IMR-90 (cell line): ENCODE results near the gene ARHGEF39. TPM values are rescaled to one million over a fixed set of nuclear protein-coding genes. Genes with fewer than 3 reads are reported as not detected.

Experiments
- ATAC-seq: fragments of 200-7000 bp; cut with Tn5 transposase; 2 replicates; pipeline ENCODE4 v1.9.1; 2020; ENCODE audit warnings: low read depth, mild to moderate bottlenecking, moderate library complexity
- BruUV-seq: library from RNA; stranded (reverse); fragments of 400-500 nt; replicated peaks from 2 replicates; lab custom pipeline; 2021; lab: Mats Ljungman, UMichigan
- CTCF ChIA-PET: fragments of 300-600 bp; formaldehyde crosslinking; extraction: SDS; loops from one replicate; lab custom pipeline; 2021; ENCODE audit warnings: antibody characterized with exemption; lab: Yijun Ruan, JAX
- POLR2A ChIA-PET: fragments of 300-600 bp; sonication (Branson Sonifier 250); formaldehyde crosslinking; loops from one replicate; lab custom pipeline; 2022; ENCODE audit warnings: antibody characterized with exemption; ENCODE audit not compliant: unreplicated experiment; lab: Charles Lee
- DNase-seq: peaks from one replicate; pipeline ENCODE4 v3.0.0; 2013
- H2AFZ ChIP-seq: replicated peaks from 2 replicates; pipeline ENCODE3; 2013; ENCODE audit warnings: low read length, mild to moderate bottlenecking; ENCODE audit not compliant: poor library complexity
- H2AK5ac ChIP-seq: 2 replicates; pipeline ENCODE4 v1.6.1; 2013; ENCODE audit warnings: low read depth, low read length, inconsistent platforms
- H2AK9ac ChIP-seq: replicated peaks from 2 replicates; pipeline ENCODE3; 2013; ENCODE audit warnings: mild to moderate bottlenecking, low read depth, low read length, moderate library complexity; ENCODE audit not compliant: poor library complexity
- H2BK120ac ChIP-seq: 2 replicates; pipeline ENCODE4 v1.6.1; 2013; ENCODE audit warnings: low read depth, low read length, inconsistent platforms
- H2BK15ac ChIP-seq: 3 replicates; pipeline ENCODE4 v1.6.1; 2013; ENCODE audit warnings: low read depth, low read length, inconsistent platforms
- H2BK20ac ChIP-seq: 2 replicates; pipeline ENCODE4 v1.6.1; 2013; ENCODE audit warnings: low read depth, mild to moderate bottlenecking, inconsistent platforms, low read length, moderate library complexity
- H2BK5ac ChIP-seq: 2 replicates; pipeline ENCODE4 v1.6.1; 2013; ENCODE audit warnings: mild to moderate bottlenecking, low read depth, low read length, inconsistent platforms; ENCODE audit not compliant: poor library complexity, severe bottlenecking
- H3K14ac ChIP-seq: replicated peaks from 2 replicates; pipeline ENCODE4 v1.6.1; 2013; ENCODE audit warnings: low read depth, low read length, inconsistent platforms
- H3K18ac ChIP-seq: 2 replicates; pipeline ENCODE4 v1.6.1; 2013; ENCODE audit warnings: low read depth, low read length, control low read depth
- H3K23ac ChIP-seq: 2 replicates; pipeline ENCODE4 v1.6.1; 2013; ENCODE audit warnings: low read depth, low read length, inconsistent platforms
- H3K27ac ChIP-seq: 2 replicates; pipeline ENCODE4 v1.5.1; 2013; ENCODE audit warnings: mild to moderate bottlenecking, control low read depth, low read length; ENCODE audit not compliant: insufficient read depth
- H3K27me3 ChIP-seq: 2 replicates; pipeline ENCODE4 v1.6.1; 2013; ENCODE audit warnings: low read length; ENCODE audit not compliant: control insufficient read depth, insufficient read depth
- H3K36me3 ChIP-seq: 2 replicates; pipeline ENCODE4 v1.6.1; 2013; ENCODE audit warnings: low read length, mixed read lengths; ENCODE audit not compliant: control insufficient read depth, insufficient read depth
- H3K4ac ChIP-seq: 2 replicates; pipeline ENCODE4 v1.6.1; 2013; ENCODE audit warnings: low read depth, low read length, inconsistent platforms
- H3K4me1 ChIP-seq: 2 replicates; pipeline ENCODE4 v1.6.1; 2013; ENCODE audit warnings: low read length, mixed read lengths; ENCODE audit not compliant: control insufficient read depth, insufficient read depth
- H3K4me2 ChIP-seq: 2 replicates; pipeline ENCODE4 v1.6.1; 2013; ENCODE audit warnings: low read depth, mild to moderate bottlenecking, control low read depth, low read length, moderate library complexity
- H3K4me3 ChIP-seq: 2 replicates; pipeline ENCODE4 v1.5.1; 2013; ENCODE audit warnings: low read depth, mild to moderate bottlenecking, control low read depth, low read length, moderate library complexity; ENCODE audit not compliant: insufficient read depth
- H3K56ac ChIP-seq: 2 replicates; pipeline ENCODE4 v1.6.1; 2013; ENCODE audit warnings: low read length, inconsistent platforms; ENCODE audit not compliant: insufficient read depth; ENCODE audit errors: extremely low read depth
- H3K79me1 ChIP-seq, 2 experiments: 2 replicates each; pipeline ENCODE4 v1.6.1; 2013; ENCODE audit warnings: low read length in 2 of 2, inconsistent platforms in 1 of 2, low read depth in 1 of 2
- H3K9ac ChIP-seq: 2 replicates; pipeline ENCODE4 v1.6.1; 2013; ENCODE audit warnings: low read depth, low read length, control low read depth
- H3K9me1 ChIP-seq: 2 replicates; pipeline ENCODE4 v1.6.1; 2013; ENCODE audit warnings: low read length, inconsistent platforms; ENCODE audit not compliant: insufficient read depth
- H3K9me3 ChIP-seq: 2 replicates; pipeline ENCODE4 v1.6.1; 2013; ENCODE audit warnings: low read length; ENCODE audit not compliant: control insufficient read depth, insufficient read depth
- H4K20me1 ChIP-seq: 2 replicates; pipeline ENCODE4 v1.6.1; 2013; ENCODE audit warnings: low read length, inconsistent platforms; ENCODE audit not compliant: insufficient read depth
- H4K5ac ChIP-seq: 2 replicates; pipeline ENCODE4 v1.6.1; 2013; ENCODE audit warnings: mild to moderate bottlenecking, low read depth, low read length, control low read depth
- H4K8ac ChIP-seq, 2 experiments: 2 replicates each; pipeline ENCODE4 v1.6.1; 2013; ENCODE audit warnings: low read depth in 2 of 2, low read length in 2 of 2, control low read depth in 1 of 2, inconsistent platforms in 1 of 2
- H4K91ac ChIP-seq: 2 replicates; pipeline ENCODE4 v1.6.1; 2013; ENCODE audit warnings: low read depth, low read length, inconsistent platforms; ENCODE audit not compliant: insufficient read depth
- BHLHE40 ChIP-seq: fragments of 150-350 bp; IDR thresholded peaks from 2 replicates; pipeline ENCODE4 v1.6.1; 2016; ENCODE audit warnings: mild to moderate bottlenecking, low read depth, low read length
- CEBPB ChIP-seq: IDR thresholded peaks from 2 replicates; pipeline ENCODE4 v1.6.1; 2012; ENCODE audit warnings: low read depth, low read length, improper control_type of control experiment
- CTCF ChIP-seq: conservative IDR thresholded peaks from 2 replicates; pipeline ENCODE4 v1.5.1; 2012; ENCODE audit warnings: mild to moderate bottlenecking, low read depth, low read length, improper control_type of control experiment
- FOS ChIP-seq: fragments of 150-350 bp; IDR thresholded peaks from 2 replicates; pipeline ENCODE4 v1.6.1; 2016; ENCODE audit warnings: low read depth, low read length
- MAFK ChIP-seq: IDR thresholded peaks from 2 replicates; pipeline ENCODE4 v1.6.1; 2012; ENCODE audit warnings: low read depth, low read length, improper control_type of control experiment
- MXI1 ChIP-seq: IDR thresholded peaks from 2 replicates; pipeline ENCODE4 v1.6.1; 2012; ENCODE audit warnings: low read depth, mild to moderate bottlenecking, low read length, moderate library complexity, borderline replicate concordance
- NFE2L2 ChIP-seq: fragments of 150-350 bp; IDR thresholded peaks from 2 replicates; pipeline ENCODE4 v1.6.1; 2016; ENCODE audit warnings: low read depth, mild to moderate bottlenecking, low read length
- POLR2A ChIP-seq: IDR thresholded peaks from 2 replicates; pipeline ENCODE4 v1.6.1; 2012; ENCODE audit warnings: mild to moderate bottlenecking, low read depth, low read length
- RCOR1 ChIP-seq: IDR thresholded peaks from 2 replicates; pipeline ENCODE4 v1.6.1; 2012; ENCODE audit warnings: mild to moderate bottlenecking, low read length, improper control_type of control experiment; ENCODE audit not compliant: insufficient replicate concordance
- RFX5 ChIP-seq: IDR thresholded peaks from 2 replicates; pipeline ENCODE4 v1.8.0; 2012; ENCODE audit warnings: low read depth, mild to moderate bottlenecking, low read length, moderate library complexity
- SMC3 ChIP-seq: fragments of 150-350 bp; IDR thresholded peaks from 2 replicates; pipeline ENCODE4 v1.6.1; 2016; ENCODE audit warnings: low read depth, mild to moderate bottlenecking, antibody characterized with exemption, low read length, moderate library complexity
- USF2 ChIP-seq: fragments of 150-350 bp; IDR thresholded peaks from 2 replicates; pipeline ENCODE4 v1.6.1; 2017; ENCODE audit warnings: mild to moderate bottlenecking, antibody characterized with exemption, low read length, low read depth
- WGBS, 2 experiments: methylation state at CpG; one replicate each; pipeline versions ENCODE4 v1.1.5 to v1.1.7; 2013; ENCODE audit warnings: missing lambda C conversion rate in 2 of 2; ENCODE audit not compliant: insufficient read length in 1 of 2; ENCODE audit errors: extremely low coverage in 2 of 2; 5-methylcytosine and 5-hydroxymethylcytosine counted together
- dilution Hi-C: fragments of 300-500 bp; cut with HindIII; formaldehyde crosslinking; loops from one replicate; pipeline ENCODE4 v1.14.3; 2018; ENCODE audit warnings: low sequenced_read_pairs; ENCODE audit not compliant: unreplicated experiment
- in situ Hi-C: fragments of 300-500 bp; cut with MboI; formaldehyde crosslinking; loops from 3 replicates; pipeline ENCODE4 v1.14.3; 2019; ENCODE audit warnings: low sequenced_read_pairs, inconsistent platforms, mixed read lengths
- intact Hi-C: fragments of 100-400 bp; cut with micrococcal nuclease; formaldehyde crosslinking; loops from 2 replicates; pipeline ENCODE4 v1.10.0; 2022
- polyA plus RNA-seq, 3 experiments: library from polyadenylated mRNA; depleted of rRNA; stranded (reverse); fragments of >200 nt; gene quantifications; 2 replicates each; pipeline ENCODE4 v1.2.3, GENCODE V29; 2012; ENCODE audit warnings: low replicate concordance in 1 of 3
- total RNA-seq: library from RNA; depleted of rRNA; stranded (reverse); fragments of >200 nt; gene quantifications from 2 replicates; pipeline ENCODE4 v1.2.3, GENCODE V29; 2012

ARHGEF39 gene
- total and polyA plus RNA-seq, 2 of the 4 experiments (the other 2 are of a cell fraction) = 2.5 to 2.8 TPM

- Histone ChIP-seq H3K4me1 (peaks cover 5% of the 10 kb centered on the region; the same call in 1 of the 2 replicates), H3K18ac (no peak overlapping the region), H2BK20ac (no peak overlapping the region), H2AK5ac (no peak overlapping the region), H3K14ac (no peak overlapping the region), H4K5ac (no peak overlapping the region), H3K27ac (no peak overlapping the region), H3K9me1 (peaks cover 10% of the 10 kb centered on the region), H3K4me3 (no peak overlapping the region), H2AFZ (no peak overlapping the region), H2AK9ac (no peak overlapping the region), H4K20me1 (peaks cover 22% of the 10 kb centered on the region), H3K9me3 (no peaks in the 10 kb centered on the region), H2BK15ac (no peak overlapping the region), H4K91ac (no peak overlapping the region), H3K9ac (no peak overlapping the region), H3K56ac (no peak overlapping the region), H3K4me2 (no peak overlapping the region), H3K27me3 (no peaks in the 10 kb centered on the region), H3K79me1 (peaks cover 21 to 53% of the 10 kb centered on the region in 2 experiments), H2BK5ac (no peak overlapping the region), H3K4ac (no peak overlapping the region), H3K36me3 (peaks cover 69% of the 10 kb centered on the region), H3K23ac (no peak overlapping the region), H4K8ac (no peak overlapping the region), H2BK120ac (no peak overlapping the region)
- no peak for TF ChIP-seq POLR2A
- no peak for TF ChIP-seq NFE2L2
- no peak for TF ChIP-seq SMC3
- no peak for TF ChIP-seq FOS
- TF ChIP-seq MXI1 = no peak
- TF ChIP-seq CTCF = no peak
- no peak for TF ChIP-seq RCOR1
- TF ChIP-seq USF2 = no peak
- TF ChIP-seq MAFK = no peak
- TF ChIP-seq CEBPB = no peak
- no peak for TF ChIP-seq BHLHE40
- TF ChIP-seq RFX5 = no peak
- no peak for ATAC-seq
- in situ Hi-C loops (no loop called here), intact Hi-C loops (no loop called here), dilution Hi-C loops (no loop called here)
- DNase-seq = no peak
- no TSS peak for BruUV-seq
- ChIA-PET POLR2A (no interaction called here), CTCF (no interaction called here)
- WGBS, 2 experiments = 100% methylated on average over 4 of the region's 5 CpGs; no CpG with 5 or more reads in 1 of the 2 experiments
Measured at GRCh38 chr9:35698231-35698630, 33.2 kb upstream of the ARHGEF39 start.
